GM12892 (cell line): ENCODE measurements around the gene RBM8A.
"Not testable (repeated sequence)": the region's sequence is repeated elsewhere in the genome, so short reads cannot be mapped to it uniquely, and the experiment has no call there.

Experiments used
- POLR2A ChIP-seq: IDR thresholded peaks from 2 replicates; pipeline ENCODE4 v1.6.1; 2011; ENCODE audit warnings: low read depth, low read length, control low read depth
- POLR2AphosphoS5 ChIP-seq: IDR thresholded peaks from 2 replicates; pipeline ENCODE4 v1.6.1; 2011; ENCODE audit warnings: low read depth, low read length, control low read depth

GRCh38 chr1:145920297-145920696 lies 7.0 kb downstream of the RBM8A start:
- not testable (repeated sequence) for TF ChIP-seq POLR2AphosphoS5, POLR2A
